DMS 273 treated with DMSO at 0.1 percent for 48 hours (cell line): Measurements from ENCODE around the gene SGCE.
"Not testable (repeated sequence)": the region's sequence is repeated elsewhere in the genome, so short reads cannot be mapped to it uniquely, and the experiment has no call there.

Experiments
- DNase-seq: peaks from one replicate; lab custom pipeline; 2025; lab: John Stamatoyannopoulos, UW

SGCE gene

GRCh38 chr7:94655848-94656657, at the start of gene SGCE:
SGCE (minus strand) TSS chr7:94656133; CDS start chr7:94656098, 35 bp downstream.
- peak; percentile 71 for DNase-seq

GRCh38 chr7:94705155-94706021, 49.5 kb upstream of the SGCE start:
- DNase-seq, result not testable (repeated sequence)

- DNase-seq, result no peak
Observed at GRCh38 chr7:94701555-94701973, 45.6 kb upstream of the SGCE start.

- DNase-seq, result no peak
Observed at GRCh38 chr7:94700926-94701554, 45.1 kb upstream of the SGCE start.

GRCh38 chr7:94698275-94698674, 42.3 kb upstream of the SGCE start:
- DNase-seq, result peak; percentile 47

- DNase-seq, result no peak
Observed at GRCh38 chr7:94697035-94697974, 41.4 kb upstream of the SGCE start.

GRCh38 chr7:94687810-94688209, 31.9 kb upstream of the SGCE start:
- no peak for DNase-seq

- DNase-seq, result no peak
Observed at GRCh38 chr7:94687076-94687475, 31.1 kb upstream of the SGCE start.

- DNase-seq, result no peak
Observed at GRCh38 chr7:94683066-94683465, 27.1 kb upstream of the SGCE start.

GRCh38 chr7:94679358-94679757, 23.4 kb upstream of the SGCE start:
- no peak for DNase-seq

- no peak for DNase-seq
Observed at GRCh38 chr7:94676431-94676830, 20.5 kb upstream of the SGCE start.

GRCh38 chr7:94675356-94675755, 19.4 kb upstream of the SGCE start:
- DNase-seq, result no peak

GRCh38 chr7:94671444-94672235, 15.7 kb upstream of the SGCE start:
- DNase-seq, result no peak

- DNase-seq, result no peak
Observed at GRCh38 chr7:94669773-94670495, 14.0 kb upstream of the SGCE start.

- no peak for DNase-seq
Observed at GRCh38 chr7:94666879-94667587, 11.1 kb upstream of the SGCE start.

GRCh38 chr7:94665426-94665825, 9.5 kb upstream of the SGCE start:
- no peak for DNase-seq

GRCh38 chr7:94664023-94664422, 8.1 kb upstream of the SGCE start:
- no peak for DNase-seq

GRCh38 chr7:94662548-94662947, 6.6 kb upstream of the SGCE start:
- DNase-seq, result no peak

GRCh38 chr7:94660006-94660405, 4.1 kb upstream of the SGCE start:
- DNase-seq, result no peak
